Pancreas (tissue), 10 donors: ENCODE measurements around the gene DNAL4. TPM values are rescaled to one million over a fixed set of nuclear protein-coding genes. Genes with fewer than 3 reads are reported as not detected.

Experiments
- ATAC-seq, 4 donors: fragments of 200-7000 bp; cut with Tn5 transposase; one replicate each; pipeline versions ENCODE4 v1.8.0 to v1.9.1; 2020; ENCODE audit warnings: mild to moderate bottlenecking in 4 of 4, moderate library complexity in 4 of 4
- DNase-seq, 6 donors: peaks; one replicate each; pipeline ENCODE4 v3.0.0-alpha.2; 2020
- FAIRE-seq: peaks from 2 replicates; lab custom pipeline; 2012; peaks lifted over from hg19 to GRCh38; lab: Jason Lieb, UNC
- H3K27ac ChIP-seq, 4 donors: fragments of 200-600 bp; sonication (generic); 1 replicate in 3 of 4; 2 replicates in 1 of 4; pipeline versions ENCODE4 v1.5.0 to v1.8.0; 2020
- H3K27me3 ChIP-seq, 4 donors: fragments of 200-600 bp; one replicate each; pipeline ENCODE4 v1.8.0; 2021
- H3K36me3 ChIP-seq, 3 donors: fragments of 200-600 bp; sonication (generic) in 1 of 3; one replicate each; pipeline versions ENCODE4 v1.5.0 to v1.8.0; 2020 to 2021
- H3K4me1 ChIP-seq, 3 donors: fragments of 200-600 bp; one replicate each; pipeline ENCODE4 v1.8.0; 2021
- H3K4me3 ChIP-seq, 4 donors: fragments of 200-600 bp; sonication (generic) in 2 of 4; one replicate each; pipeline versions ENCODE4 v1.5.0 to v1.8.0; 2020 to 2021
- H3K9me3 ChIP-seq, 4 donors: fragments of 200-600 bp; one replicate each; pipeline ENCODE4 v1.8.0; 2021
- whole genome bisulfite sequencing, 2 donors: extraction: QIAGEN DNeasy Blood & Tissue Kit; methylation state at CpG; one replicate each; pipeline ENCODE4 v1.1.7; 2013; 5-methylcytosine and 5-hydroxymethylcytosine counted together
- intact Hi-C, 3 donors: fragments of 100-400 bp; cut with DNase I; formaldehyde crosslinking; loops; one replicate each; pipeline versions ENCODE4 v1.11.1 to v1.14.2; 2022
- polyA plus RNA-seq, 2 donors: library from polyadenylated mRNA; stranded (reverse); fragments of 200-250 nt; gene quantifications; one replicate each; pipeline ENCODE4 v1.2.3, GENCODE V29; 2013
- total RNA-seq, 6 donors: library from RNA; stranded (reverse); fragmentation: NEBNext Ultra II Directional in 4 of 6; extraction: Animal tissue kit (Norgen Biotek cat#: 25700) in 4 of 6; gene quantifications; one replicate each; pipeline versions ENCODE4 v1.2.1 to v1.2.4, GENCODE V29; 2021 to 2023
- TF ChIP-seq, protein P1 (sequence below), 4 donors: fragments of 200-600 bp; sonication (generic) in 3 of 4; IDR thresholded peaks; one replicate each; pipeline versions ENCODE4 v1.5.0 to v1.8.0; 2021; ENCODE audit warnings: antibody characterized with exemption in 4 of 4
- donor health status: healthy with polysubstance abuse.
- donor health status: DM: no; HTN: no; CAD: no; lungs with moderate emphysema.
- donor health status: DM: no; HTN: no; CAD: no.
- donor health status: control.
- donor health status: control.
- donor health status: Bipolar disorder and iron deficiency.
- donor health status: DM: yes; HTN: yes; CAD: no.
- donor health status: DM: no; HTN: no; CAD: no.
- donor health status: DM: no; HTN: no; CAD: no.
- donor health status: DM: yes; HTN: yes; CAD: no.

Gene DNAL4
- total and polyA plus RNA-seq, 8 donors = 7.7 to 16.2 (median 11.1) TPM

- Histone ChIP-seq H3K27ac (no peak overlapping the region), H3K36me3 (no peaks in the 10 kb centered on the region), H3K9me3 (no peaks in the 10 kb centered on the region), H3K27me3 (no peaks in the 10 kb centered on the region), H3K4me3 (no peak overlapping the region), H3K4me1 (no peaks in the 10 kb centered on the region)
- whole genome bisulfite sequencing, 2 donors = 74 to 79% methylated on average over 8 of the region's 8 CpGs
- TF ChIP-seq, protein P1, sequence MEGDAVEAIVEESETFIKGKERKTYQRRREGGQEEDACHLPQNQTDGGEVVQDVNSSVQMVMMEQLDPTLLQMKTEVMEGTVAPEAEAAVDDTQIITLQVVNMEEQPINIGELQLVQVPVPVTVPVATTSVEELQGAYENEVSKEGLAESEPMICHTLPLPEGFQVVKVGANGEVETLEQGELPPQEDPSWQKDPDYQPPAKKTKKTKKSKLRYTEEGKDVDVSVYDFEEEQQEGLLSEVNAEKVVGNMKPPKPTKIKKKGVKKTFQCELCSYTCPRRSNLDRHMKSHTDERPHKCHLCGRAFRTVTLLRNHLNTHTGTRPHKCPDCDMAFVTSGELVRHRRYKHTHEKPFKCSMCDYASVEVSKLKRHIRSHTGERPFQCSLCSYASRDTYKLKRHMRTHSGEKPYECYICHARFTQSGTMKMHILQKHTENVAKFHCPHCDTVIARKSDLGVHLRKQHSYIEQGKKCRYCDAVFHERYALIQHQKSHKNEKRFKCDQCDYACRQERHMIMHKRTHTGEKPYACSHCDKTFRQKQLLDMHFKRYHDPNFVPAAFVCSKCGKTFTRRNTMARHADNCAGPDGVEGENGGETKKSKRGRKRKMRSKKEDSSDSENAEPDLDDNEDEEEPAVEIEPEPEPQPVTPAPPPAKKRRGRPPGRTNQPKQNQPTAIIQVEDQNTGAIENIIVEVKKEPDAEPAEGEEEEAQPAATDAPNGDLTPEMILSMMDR (IDR thresholded peaks at IDR 0.05) = no peak
- ATAC-seq = no peak
- no peak for FAIRE-seq
- intact Hi-C loops = no loop called here
- no peak for DNase-seq
Measured at GRCh38 chr22:38772623-38772873, 21.4 kb downstream of the DNAL4 start.

GRCh38 chr22:38770257-38770949, 23.5 kb downstream of the DNAL4 start:
- WGBS, 2 donors = 82% methylated on average over 13 to 16 of the region's 16 CpGs
- FAIRE-seq (no peak), DNase-seq (peak in 1 of 6 donors; percentile 17), ATAC-seq (no peak)
- TF ChIP-seq, protein P1 (IDR thresholded peaks at IDR 0.05) = no peak
- intact Hi-C loops = no loop called here
- no peaks in the 10 kb centered on the region for H3K4me1 ChIP-seq
- no peak overlapping the region for H3K4me3 ChIP-seq
- no peak overlapping the region for H3K27ac ChIP-seq
- no peaks in the 10 kb centered on the region for H3K9me3 ChIP-seq
- H3K27me3 ChIP-seq = no peaks in the 10 kb centered on the region
- H3K36me3 ChIP-seq = no peaks in the 10 kb centered on the region

DNA sequence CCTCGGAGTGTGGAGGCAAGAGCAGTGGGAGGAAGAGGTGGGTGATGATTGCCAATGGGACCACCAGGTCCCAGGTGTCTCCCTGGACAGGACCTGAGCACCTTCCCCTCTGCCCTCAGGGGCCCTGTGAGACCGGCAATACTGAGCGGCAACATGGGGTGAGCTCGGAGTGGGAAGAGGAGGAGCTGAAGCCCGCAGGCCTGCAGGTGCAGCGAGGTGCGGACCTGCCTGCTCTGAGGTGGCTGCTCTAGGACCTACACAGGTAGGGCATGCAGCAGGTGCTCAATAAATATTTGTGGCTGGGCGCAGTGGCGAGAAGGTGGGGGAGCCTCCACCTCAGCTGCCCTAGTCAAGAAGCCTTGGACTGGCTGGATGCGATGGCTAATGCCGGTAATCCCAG, 25.9 kb downstream of the DNAL4 start:
- H3K36me3 ChIP-seq = no peaks in the 10 kb centered on the region
- intact Hi-C loops = no loop called here
- FAIRE-seq (no peak), ATAC-seq (no peak), DNase-seq (peak in 1 of 6 donors; percentile 17)
- H3K4me3 ChIP-seq = no peak overlapping the region
- TF ChIP-seq, protein P1 (IDR thresholded peaks at IDR 0.05) = no peak
- no peak overlapping the region for H3K27ac ChIP-seq
- no peaks in the 10 kb centered on the region for H3K27me3 ChIP-seq
- H3K4me1 ChIP-seq = no peaks in the 10 kb centered on the region
- WGBS, 2 donors = 80 to 81% methylated on average over 11 of the region's 11 CpGs
- H3K9me3 ChIP-seq = no peaks in the 10 kb centered on the region

DNA sequence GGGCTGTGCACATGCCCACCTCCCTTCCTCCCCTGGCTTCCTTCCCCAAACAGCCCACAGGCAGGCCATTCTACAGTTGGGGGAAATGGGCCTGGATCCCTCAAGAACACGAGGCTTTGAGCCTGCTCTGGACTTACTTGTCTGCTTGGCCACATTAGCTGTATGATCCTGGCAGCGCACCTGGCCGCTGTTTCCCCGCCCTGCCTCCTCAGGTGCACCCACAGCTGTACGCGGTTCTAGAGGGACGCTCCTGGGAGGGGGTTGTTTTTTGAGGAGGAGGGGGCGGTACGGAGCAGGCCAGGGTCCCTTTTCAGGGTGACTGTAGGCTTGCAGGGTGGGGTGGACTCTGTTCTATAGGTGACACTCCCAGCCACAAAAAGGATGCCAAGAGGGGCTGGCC, 26.6 kb downstream of the DNAL4 start:
- DNase-seq (peak in 1 of 6 donors; percentile 16), ATAC-seq (no peak), FAIRE-seq (no peak)
- H3K4me1 ChIP-seq = no peaks in the 10 kb centered on the region
- H3K36me3 ChIP-seq = no peaks in the 10 kb centered on the region
- H3K27ac ChIP-seq = no peak overlapping the region
- intact Hi-C loops = no loop called here
- H3K27me3 ChIP-seq = no peaks in the 10 kb centered on the region
- WGBS, 2 donors = 71 to 78% methylated on average over 9 of the region's 9 CpGs
- no peak overlapping the region for H3K4me3 ChIP-seq
- TF ChIP-seq, protein P1 (IDR thresholded peaks at IDR 0.05) = no peak
- no peaks in the 10 kb centered on the region for H3K9me3 ChIP-seq

DNA sequence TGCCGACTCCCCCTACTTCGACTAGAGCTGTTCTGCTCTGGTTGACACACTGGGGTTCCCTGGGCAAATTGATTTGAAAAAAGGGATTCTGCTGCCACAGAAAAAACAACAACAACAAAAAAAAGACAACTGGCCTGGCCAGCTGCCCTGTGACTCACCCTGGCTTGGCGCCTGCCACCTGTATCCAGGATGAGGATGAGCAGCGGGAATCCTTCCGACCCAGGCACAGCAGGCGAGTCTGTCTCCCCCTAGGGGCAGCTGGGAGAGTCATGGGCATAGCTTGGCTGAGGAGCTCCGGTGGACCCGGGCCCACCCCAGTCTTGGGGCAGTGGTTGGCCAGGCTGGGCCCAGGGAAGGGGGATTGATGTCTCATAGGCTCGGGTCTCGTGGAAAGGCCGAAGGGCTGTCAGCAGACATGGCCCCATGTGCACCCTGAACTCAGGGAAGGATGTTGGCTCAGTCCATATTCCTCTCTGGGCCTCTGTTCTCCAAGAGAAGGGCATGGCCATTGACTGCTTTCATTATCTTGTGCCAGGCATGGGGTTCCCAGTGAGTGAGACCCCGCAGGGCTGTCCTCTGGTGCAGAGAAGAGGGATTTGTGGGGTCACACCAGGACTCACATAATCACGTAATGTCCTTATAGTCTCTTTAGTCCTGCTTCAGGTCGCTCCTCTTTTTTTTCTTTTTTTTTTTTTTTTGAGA, 27.7 kb downstream of the DNAL4 start:
- no peaks in the 10 kb centered on the region for H3K9me3 ChIP-seq
- intact Hi-C loops = no loop called here
- H3K27ac ChIP-seq = no peak overlapping the region
- FAIRE-seq (no peak), DNase-seq (peak in 4 of 6 donors; percentile 59 to 86 (median 68)), ATAC-seq (peak; percentile 50 to 79 (median 74))
- no peak overlapping the region for H3K4me3 ChIP-seq
- no peaks in the 10 kb centered on the region for H3K27me3 ChIP-seq
- no peaks in the 10 kb centered on the region for H3K36me3 ChIP-seq
- no peaks in the 10 kb centered on the region for H3K4me1 ChIP-seq
- TF ChIP-seq, protein P1 (IDR thresholded peaks at IDR 0.05) = peak; percentile 45 to 63 (median 57)
- WGBS, 2 donors = 33 to 35% methylated on average over 14 of the region's 14 CpGs
